ENCODE data around the gene KLF6.
"Not testable (repeated sequence)": the region's sequence is repeated elsewhere in the genome, so short reads cannot be mapped to it uniquely, and the experiment has no call there.

The KLF6 gene

DNA sequence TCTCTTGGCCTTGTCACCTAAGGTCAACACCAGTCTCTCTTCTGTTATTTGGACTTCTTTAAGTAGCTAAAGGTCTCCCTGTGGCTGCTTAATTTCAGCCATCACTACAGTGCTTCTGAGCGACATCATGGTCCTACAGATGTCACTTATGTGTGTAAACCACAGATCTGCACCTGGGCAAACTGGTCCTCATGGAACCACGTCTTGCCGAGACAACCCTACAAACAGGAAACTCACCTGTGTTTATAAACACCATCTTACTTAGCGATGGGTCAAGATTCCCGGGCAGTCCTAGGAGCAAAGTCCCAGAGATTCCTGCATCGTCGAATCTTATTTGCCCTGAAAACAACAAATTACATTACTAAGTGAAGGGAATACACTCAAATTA lies 27.8 kb downstream of the KLF6 start:
- no peak for DNase-seq (ENCODE audit: low read depth)

- DNase-seq (ENCODE audit: low read depth), result no peak
Measured at GRCh38 chr10:3756360-3756740, 28.7 kb downstream of the KLF6 start.

DNA sequence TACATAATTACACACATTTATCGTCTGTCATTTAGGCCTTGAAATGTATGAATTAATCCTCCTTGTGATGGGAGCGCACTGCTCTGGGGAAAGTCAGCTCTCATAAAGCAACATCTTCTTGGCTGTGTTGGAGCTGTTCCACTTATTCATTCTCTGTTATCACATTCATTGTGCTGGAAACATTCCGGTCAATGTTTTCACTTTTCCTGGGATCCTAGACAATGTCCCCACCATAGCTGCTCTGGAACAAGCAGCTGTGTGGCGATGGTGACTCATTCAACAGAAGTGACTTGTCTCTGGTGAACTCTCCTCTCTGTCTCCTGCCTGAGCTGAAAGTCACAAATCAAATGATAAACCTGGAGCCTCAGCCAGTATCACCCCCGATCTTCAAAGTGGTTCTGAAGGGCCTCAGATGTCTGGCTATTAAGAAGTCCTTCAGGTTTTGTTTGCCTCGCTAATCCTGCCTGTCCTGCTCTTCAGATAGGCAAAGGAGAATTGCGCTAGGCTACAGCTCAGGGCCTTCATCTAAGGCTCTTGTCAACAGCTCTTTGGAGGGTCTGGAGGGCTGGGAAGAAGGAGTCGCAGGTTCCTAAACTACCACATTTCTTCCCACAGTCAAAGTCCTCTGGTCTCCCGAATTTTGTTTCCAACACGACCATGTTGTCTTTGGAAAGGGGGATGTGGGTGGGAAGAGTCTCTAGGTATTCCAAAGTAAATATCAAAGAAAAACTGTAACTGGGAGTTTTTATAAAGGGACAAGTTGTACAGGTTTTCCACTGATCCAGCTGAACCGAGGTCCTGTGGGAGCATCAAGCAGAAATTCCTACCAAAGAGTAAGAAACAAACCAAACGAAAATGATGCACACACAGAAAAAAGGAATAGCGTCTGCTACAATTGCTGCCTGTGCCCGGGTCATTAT lies 29.3 kb downstream of the KLF6 start:
- no peak for DNase-seq (ENCODE audit: low read depth)

DNA sequence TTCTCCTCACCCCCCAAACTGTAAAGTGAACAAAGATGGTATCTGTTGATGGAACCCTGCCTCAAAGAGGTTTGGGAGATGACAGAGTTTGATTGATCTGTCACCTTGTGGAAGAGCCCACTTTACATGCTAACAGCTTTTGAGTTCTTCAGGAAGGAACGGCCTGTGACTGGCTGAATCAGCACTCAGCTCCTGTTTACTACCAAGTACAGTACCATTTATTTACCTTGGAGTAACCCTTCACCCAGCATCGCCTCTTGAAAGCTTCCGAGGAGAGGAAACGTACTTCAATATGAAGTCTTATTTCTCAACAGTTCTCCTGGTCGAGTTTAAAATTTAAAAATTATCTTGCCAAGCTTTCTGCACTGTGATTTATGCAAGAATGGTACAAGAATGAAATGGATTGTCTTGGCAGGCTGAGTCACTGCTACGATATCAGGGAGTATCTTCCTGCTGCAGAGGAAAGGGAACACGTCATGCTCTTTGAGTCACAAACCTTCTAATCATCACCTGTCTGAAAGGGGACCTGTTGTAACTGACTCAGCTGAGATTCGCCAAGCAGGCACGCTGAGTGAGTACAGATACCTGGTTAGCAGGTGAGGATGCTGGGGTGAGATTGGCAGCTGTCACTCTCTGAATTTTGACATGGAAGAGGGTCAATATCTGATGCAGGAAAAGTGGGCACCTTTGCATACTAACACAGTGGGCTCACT lies 30.1 kb downstream of the KLF6 start:
- peak; percentile 45 for DNase-seq (ENCODE audit: low read depth)

- no peak for DNase-seq (ENCODE audit: low read depth)
Measured at GRCh38 chr10:3750854-3751253, 34.2 kb downstream of the KLF6 start.

- DNase-seq (ENCODE audit: low read depth), result no peak
Measured at GRCh38 chr10:3750006-3750816, 34.8 kb downstream of the KLF6 start.

- no peak for DNase-seq (ENCODE audit: low read depth)
Measured at GRCh38 chr10:3749600-3749999, 35.4 kb downstream of the KLF6 start.

GRCh38 chr10:3749011-3749410 lies 36.0 kb downstream of the KLF6 start:
- no peak for DNase-seq (ENCODE audit: low read depth)

- DNase-seq (ENCODE audit: low read depth), result no peak
Measured at GRCh38 chr10:3748484-3748883, 36.5 kb downstream of the KLF6 start.

DNA sequence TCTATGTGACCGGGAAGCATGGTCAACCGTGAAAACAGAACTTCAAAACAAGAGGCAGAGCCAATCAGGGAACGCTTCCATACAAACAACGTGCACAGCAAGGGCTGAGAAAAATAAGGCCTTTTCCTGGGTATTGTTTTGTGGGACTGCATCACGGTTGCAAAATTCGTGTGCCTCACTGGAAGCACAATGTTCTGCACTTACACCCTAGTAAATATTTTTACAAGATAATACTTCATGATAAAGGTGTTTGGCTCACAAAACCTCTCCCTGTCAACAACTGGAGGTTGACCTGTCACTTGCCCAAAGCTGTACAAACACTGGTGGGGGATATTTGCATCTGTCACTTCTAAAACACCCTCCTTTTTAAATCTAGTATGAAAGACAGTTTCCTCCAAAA lies 37.0 kb downstream of the KLF6 start:
- DNase-seq (ENCODE audit: low read depth), result no peak

GRCh38 chr10:3747248-3747960 lies 37.6 kb downstream of the KLF6 start:
- no peak for DNase-seq (ENCODE audit: low read depth)

DNA sequence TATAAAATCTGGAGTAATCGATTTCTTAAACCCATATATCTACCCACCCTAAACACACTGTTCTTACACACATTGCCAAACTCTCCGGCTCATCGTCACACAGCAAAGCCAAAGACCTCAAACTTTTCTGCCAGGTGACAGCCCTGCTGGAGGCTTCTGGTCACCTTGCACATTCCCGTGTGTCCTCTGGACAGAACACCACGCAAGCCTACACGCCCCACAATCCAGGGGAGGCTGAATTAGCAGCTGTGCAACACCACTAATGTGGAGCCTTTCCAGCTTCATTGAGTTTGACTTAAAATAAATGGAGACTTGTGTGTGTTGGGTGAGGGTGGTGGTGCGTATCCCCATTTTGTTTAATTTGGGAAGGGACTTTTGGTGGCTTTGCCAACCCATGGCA lies 38.4 kb downstream of the KLF6 start:
- DNase-seq (ENCODE audit: low read depth), result no peak

GRCh38 chr10:3745521-3745920 lies 39.5 kb downstream of the KLF6 start:
- no peak for DNase-seq (ENCODE audit: low read depth)

DNA sequence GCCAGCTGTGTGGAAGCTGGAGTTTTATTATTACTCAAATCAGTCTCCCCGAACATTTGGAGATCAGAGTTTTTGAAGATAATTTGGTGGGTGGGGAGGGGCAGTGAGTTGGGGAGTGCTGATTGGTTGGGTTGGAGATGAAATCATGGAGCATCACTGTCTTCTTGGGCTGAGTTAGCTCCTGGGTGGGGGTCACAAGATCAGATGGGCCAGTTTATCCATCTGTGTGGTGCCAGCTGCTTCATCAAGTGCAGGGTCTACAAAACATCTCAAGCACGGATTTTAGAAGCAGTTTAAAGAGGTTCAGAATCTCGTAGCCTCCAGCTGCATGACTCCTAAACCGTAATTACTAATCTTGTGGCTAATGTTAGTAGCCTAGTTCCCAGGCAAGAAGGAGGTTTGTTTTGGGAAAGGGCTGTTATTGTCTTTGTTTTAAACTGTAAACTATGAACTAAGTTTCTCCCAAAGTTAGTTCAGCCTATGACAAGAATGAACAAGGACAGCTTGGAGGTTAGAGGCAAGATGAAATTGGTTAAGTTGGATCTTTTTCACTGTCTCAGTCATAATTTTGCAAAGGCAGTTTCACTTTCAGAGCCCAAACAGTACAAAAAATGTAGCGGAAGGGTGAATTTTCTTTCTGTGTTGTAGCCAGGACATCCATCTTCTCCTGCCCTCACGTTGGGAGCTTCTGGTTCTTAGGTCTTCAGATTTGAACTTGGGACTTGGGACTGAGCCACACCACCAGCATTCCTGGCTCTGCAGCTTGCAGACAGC lies 43.1 kb downstream of the KLF6 start:
- DNase-seq (ENCODE audit: low read depth), result no peak

GRCh38 chr10:3740157-3740871 lies 44.7 kb downstream of the KLF6 start:
- DNase-seq (ENCODE audit: low read depth), result no peak

- DNase-seq (ENCODE audit: low read depth), result no peak
Measured at GRCh38 chr10:3738855-3739350, 46.1 kb downstream of the KLF6 start.

DNA sequence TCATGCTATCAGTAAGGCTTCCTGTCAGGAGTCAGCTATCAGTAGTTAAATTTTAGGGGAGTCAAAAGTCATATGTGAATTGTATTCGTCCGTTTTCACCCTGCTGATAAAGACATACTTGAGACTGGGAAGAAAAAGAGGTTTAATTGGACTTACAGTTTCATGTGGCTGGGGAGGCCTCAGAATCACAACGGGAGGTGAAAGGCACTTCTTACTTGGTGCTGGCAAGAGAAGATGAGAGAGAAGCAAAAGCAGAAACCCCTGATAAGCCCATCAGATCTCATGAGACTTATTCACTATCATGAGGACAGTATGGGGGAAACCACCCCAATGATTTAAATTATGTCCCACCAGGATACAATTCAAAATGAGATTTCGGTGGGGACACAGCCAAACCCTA lies 47.1 kb downstream of the KLF6 start:
- DNase-seq (ENCODE audit: low read depth), result no peak

DNA sequence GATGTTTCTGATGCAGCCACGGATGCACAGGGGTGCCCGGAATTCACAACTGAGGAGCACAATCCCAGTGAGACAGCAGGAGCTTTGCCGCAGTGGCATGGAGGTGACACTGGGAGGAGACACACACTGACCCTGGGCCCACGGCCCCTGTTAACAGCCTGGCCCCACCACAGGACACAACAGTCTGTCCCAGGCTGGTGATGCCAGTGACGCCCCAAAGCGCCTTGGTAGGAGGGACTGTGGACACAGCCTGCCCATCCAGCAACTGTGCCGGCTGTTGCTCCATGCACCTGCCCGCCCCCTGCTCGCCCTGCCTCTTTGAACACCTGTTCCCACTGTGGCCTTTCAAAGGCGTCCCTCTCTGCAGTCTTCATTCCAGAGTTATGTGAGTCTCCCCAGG lies 49.8 kb downstream of the KLF6 start:
- DNase-seq (ENCODE audit: low read depth), result no peak

- DNase-seq (ENCODE audit: low read depth), result no peak
Measured at GRCh38 chr10:3734111-3734510, 50.9 kb downstream of the KLF6 start.

- DNase-seq (ENCODE audit: low read depth), result not testable (repeated sequence)
Measured at GRCh38 chr10:3732183-3732582, 52.8 kb downstream of the KLF6 start.
